ENCODE data around the gene PTH1R. TPM values are rescaled to one million over a fixed set of nuclear protein-coding genes. Genes with fewer than 3 reads are reported as not detected.

The PTH1R gene
- total and polyA plus RNA-seq, 8 donors = 2.6 to 22.4 (median 3.8) TPM

DNA sequence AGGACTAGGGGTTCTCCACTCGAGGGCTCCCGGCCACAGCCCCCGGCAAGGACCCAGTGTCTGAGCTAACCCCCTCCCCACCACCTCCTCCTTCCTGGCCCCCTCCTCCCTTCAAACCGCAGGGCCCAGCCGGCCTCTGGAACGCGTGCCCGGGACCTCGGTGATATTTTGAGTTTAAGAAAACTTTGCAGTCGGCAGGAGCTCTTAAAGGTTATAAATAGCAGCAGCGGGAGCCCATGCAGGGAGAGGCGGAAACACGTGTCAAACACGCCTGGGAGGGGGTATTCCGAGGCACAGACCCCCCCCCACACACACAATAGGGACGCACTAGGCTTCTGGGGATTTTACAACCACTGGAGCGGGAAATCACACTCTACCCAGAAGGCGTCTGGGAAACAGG, 3.1 kb upstream of the PTH1R start:
- intact Hi-C loops (cut with DNase I; ENCODE audit: low total_unique reads) = no loop called here
- Histone ChIP-seq H3K4me3 (no peak overlapping the region), H3K4me1 (peaks cover 0 to 28% (median 11%) of the 10 kb centered on the region in 4 donors), H3K27ac (peak overlapping the region in 2 of 5 donors; percentile 34 to 42), H3K27me3 (peaks cover 0 to 4% (median 0%) of the 10 kb centered on the region in 3 donors), H3K9me3 (no peaks in the 10 kb centered on the region), H3K36me3 (no peaks in the 10 kb centered on the region)
- 38 to 52% (median 47%) methylated on average over 18 of the region's 18 CpGs for WGBS, 5 donors
- no peak for TF ChIP-seq POLR2A (IDR thresholded peaks at IDR 0.05)
- TF ChIP-seq, protein P1, sequence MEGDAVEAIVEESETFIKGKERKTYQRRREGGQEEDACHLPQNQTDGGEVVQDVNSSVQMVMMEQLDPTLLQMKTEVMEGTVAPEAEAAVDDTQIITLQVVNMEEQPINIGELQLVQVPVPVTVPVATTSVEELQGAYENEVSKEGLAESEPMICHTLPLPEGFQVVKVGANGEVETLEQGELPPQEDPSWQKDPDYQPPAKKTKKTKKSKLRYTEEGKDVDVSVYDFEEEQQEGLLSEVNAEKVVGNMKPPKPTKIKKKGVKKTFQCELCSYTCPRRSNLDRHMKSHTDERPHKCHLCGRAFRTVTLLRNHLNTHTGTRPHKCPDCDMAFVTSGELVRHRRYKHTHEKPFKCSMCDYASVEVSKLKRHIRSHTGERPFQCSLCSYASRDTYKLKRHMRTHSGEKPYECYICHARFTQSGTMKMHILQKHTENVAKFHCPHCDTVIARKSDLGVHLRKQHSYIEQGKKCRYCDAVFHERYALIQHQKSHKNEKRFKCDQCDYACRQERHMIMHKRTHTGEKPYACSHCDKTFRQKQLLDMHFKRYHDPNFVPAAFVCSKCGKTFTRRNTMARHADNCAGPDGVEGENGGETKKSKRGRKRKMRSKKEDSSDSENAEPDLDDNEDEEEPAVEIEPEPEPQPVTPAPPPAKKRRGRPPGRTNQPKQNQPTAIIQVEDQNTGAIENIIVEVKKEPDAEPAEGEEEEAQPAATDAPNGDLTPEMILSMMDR (IDR thresholded peaks at IDR 0.05) = no peak
- TF ChIP-seq EP300 (IDR thresholded peaks at IDR 0.05) = no peak
- TF ChIP-seq POLR2AphosphoS5 (IDR thresholded peaks at IDR 0.05) = no peak
- DNase-seq = peak in 1 of 2 donors; percentile 76

DNA sequence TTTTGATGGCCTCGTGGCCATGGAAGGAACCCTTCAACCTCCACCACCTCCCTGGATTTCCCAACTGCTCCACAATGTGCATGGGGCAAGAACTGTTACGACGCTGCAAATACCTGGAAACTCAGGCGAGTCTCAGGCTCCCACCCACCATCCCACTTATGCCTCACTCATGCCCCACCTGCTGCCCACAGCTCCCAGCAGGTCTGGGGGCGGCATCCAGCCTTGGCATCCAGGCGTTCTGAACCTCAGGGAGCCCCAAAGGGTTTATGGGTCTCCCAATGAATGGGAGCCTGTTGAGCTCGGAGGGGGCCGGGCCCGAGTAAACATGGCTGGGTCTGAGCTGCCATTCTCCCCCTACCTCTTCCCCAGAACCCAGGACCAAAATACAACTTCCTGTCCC, 2.0 kb upstream of the PTH1R start:
- H3K9me3 ChIP-seq = no peaks in the 10 kb centered on the region
- H3K36me3 ChIP-seq = no peaks in the 10 kb centered on the region
- H3K27ac ChIP-seq = no peak overlapping the region
- WGBS, 5 donors = 87 to 94% (median 91%) methylated on average over 5 to 9 of the region's 9 CpGs
- DNase-seq = no peak
- TF ChIP-seq EP300 (IDR thresholded peaks at IDR 0.05) = no peak
- TF ChIP-seq POLR2A (IDR thresholded peaks at IDR 0.05) = no peak
- no peak for TF ChIP-seq POLR2AphosphoS5 (IDR thresholded peaks at IDR 0.05)
- TF ChIP-seq, protein P1 (IDR thresholded peaks at IDR 0.05) = no peak
- peaks cover 0 to 28% (median 11%) of the 10 kb centered on the region in 4 donors for H3K4me1 ChIP-seq
- H3K4me3 ChIP-seq = no peak overlapping the region
- peaks cover 0 to 15% (median 0%) of the 10 kb centered on the region in 3 donors for H3K27me3 ChIP-seq
- intact Hi-C loops (cut with DNase I; ENCODE audit: low total_unique reads) = no loop called here

DNA sequence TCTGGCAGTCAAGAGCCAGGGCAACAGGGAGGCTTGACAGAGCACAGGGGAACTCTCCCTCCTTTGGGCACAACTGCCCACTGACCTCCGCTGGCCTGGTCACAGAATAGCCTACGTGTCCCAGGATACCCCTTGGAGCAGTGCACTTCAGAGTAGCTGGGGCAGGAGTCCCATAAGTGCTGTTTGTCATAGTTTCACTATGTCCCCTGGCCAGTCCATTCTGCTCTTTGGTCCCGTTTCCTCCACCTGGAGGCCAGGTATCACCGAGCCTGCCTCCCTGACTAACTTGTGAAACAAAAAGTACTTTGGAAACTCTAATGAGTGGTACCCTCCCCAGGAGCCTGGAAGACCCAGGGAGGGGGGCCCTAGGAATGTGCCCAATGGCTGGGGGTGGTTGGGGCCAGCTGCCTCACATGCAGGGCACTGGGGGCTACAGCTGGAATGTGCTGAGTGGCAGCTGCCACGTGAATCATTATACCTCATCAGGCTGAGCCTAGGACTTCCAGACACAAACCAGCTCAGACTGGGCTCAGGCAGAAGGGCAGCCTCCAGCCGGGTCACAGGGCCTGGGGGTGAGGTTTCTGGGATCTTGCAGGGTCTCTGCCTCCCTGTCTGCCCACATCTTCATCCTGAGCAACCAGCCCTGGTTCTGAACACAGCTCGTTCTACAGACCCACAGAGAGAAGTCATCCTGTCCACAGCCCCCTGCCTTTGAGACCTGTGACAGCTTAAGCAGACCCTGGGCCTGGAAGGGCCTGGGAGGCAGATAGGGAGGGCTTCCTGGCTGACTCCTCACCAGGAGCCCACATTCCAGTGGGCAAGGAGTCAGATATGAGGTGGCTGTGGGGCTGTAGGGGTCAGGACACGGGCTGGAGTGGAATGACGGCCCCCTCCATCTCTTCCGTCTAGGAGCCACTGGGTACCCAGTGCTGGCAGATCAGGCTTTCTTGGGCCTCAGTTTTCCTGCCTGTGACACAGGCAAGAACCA, 914 bp upstream of the PTH1R start:
- DNase-seq = no peak
- H3K36me3 ChIP-seq = no peaks in the 10 kb centered on the region
- intact Hi-C loops (cut with DNase I; ENCODE audit: low total_unique reads) = no loop called here
- 80 to 88% (median 86%) methylated on average over 7 to 10 of the region's 10 CpGs for WGBS, 5 donors
- peaks cover 5 to 33% (median 15%) of the 10 kb centered on the region in 4 donors for H3K4me1 ChIP-seq
- H3K4me3 ChIP-seq = no peak overlapping the region
- H3K9me3 ChIP-seq = no peaks in the 10 kb centered on the region
- no peak for TF ChIP-seq POLR2A (IDR thresholded peaks at IDR 0.05)
- TF ChIP-seq, protein P1 (IDR thresholded peaks at IDR 0.05) = no peak
- no peak for TF ChIP-seq EP300 (IDR thresholded peaks at IDR 0.05)
- no peak for TF ChIP-seq POLR2AphosphoS5 (IDR thresholded peaks at IDR 0.05)
- peaks cover 0 to 26% (median 10%) of the 10 kb centered on the region in 3 donors for H3K27me3 ChIP-seq
- H3K27ac ChIP-seq = no peak overlapping the region

- Histone ChIP-seq H3K9me3 (no peaks in the 10 kb centered on the region), H3K4me1 (peaks cover 26 to 47% (median 35%) of the 10 kb centered on the region in 4 donors), H3K27ac (no peak overlapping the region), H3K36me3 (no peaks in the 10 kb centered on the region), H3K4me3 (no peak overlapping the region), H3K27me3 (peaks cover 0 to 49% (median 33%) of the 10 kb centered on the region in 3 donors)
- DNase-seq = no peak
- intact Hi-C loops (cut with DNase I; ENCODE audit: low total_unique reads) = no loop called here
- 49 to 58% (median 52%) methylated on average over 2 of the region's 2 CpGs for WGBS, 5 donors
- TF ChIP-seq, protein P1 (IDR thresholded peaks at IDR 0.05) = no peak
- no peak for TF ChIP-seq EP300 (IDR thresholded peaks at IDR 0.05)
- no peak for TF ChIP-seq POLR2A (IDR thresholded peaks at IDR 0.05)
- no peak for TF ChIP-seq POLR2AphosphoS5 (IDR thresholded peaks at IDR 0.05)
Observed at GRCh38 chr3:46878781-46879436, 1.4 kb downstream of the PTH1R start.

Data from stomach (tissue), 9 donors.